ENCODE data around the gene DMC1. TPM values are rescaled to one million over a fixed set of nuclear protein-coding genes. Genes with fewer than 3 reads are reported as not detected.

DMC1 gene
- total and polyA plus RNA-seq, 9 of the 15 experiments (the other 6 are each of a cell fraction or from before 2014, with no cell fraction given), result 5.5 to 55.5 (median 9.8) TPM

- TF ChIP-seq MAFG (tag; conservative IDR thresholded peaks at IDR 0.05), result no peak
- no peak for TF ChIP-seq ATF3 (IDR thresholded peaks at IDR 0.05)
- no peak for TF ChIP-seq ATF3 (CRISPR knock-in tag; conservative IDR thresholded peaks at IDR 0.05)
- peak; percentile 68; the same call in 1 of the 2 replicates for TF ChIP-seq MGA (IDR thresholded peaks at IDR 0.05)
- peak; percentile 78 for TF ChIP-seq EGR1 (conservative IDR thresholded peaks at IDR 0.05)
- TF ChIP-seq MED1 (CRISPR knock-in tag; IDR thresholded peaks at IDR 0.05; ENCODE audit: borderline replicate concordance), result no peak
- 0 out of 2 replicates have a peak, but pooled peaks have one; percentile 12 for TF ChIP-seq SOX6 (IDR thresholded peaks at IDR 0.05)
- no peak for TF ChIP-seq ZNF23 (CRISPR knock-in tag; IDR thresholded peaks at IDR 0.05)
- TF ChIP-seq ZNF354B (CRISPR knock-in tag; IDR thresholded peaks at IDR 0.05), result no peak
- TF ChIP-seq TFAM (CRISPR knock-in tag; conservative IDR thresholded peaks at IDR 0.05), result no peak
- TF ChIP-seq ZNF232 (CRISPR knock-in tag; IDR thresholded peaks at IDR 0.05), result no peak
- TF ChIP-seq ESRRA (IDR thresholded peaks at IDR 0.05; ENCODE audit: borderline replicate concordance, low read depth), result peak; percentile 25; the same call in 1 of the 2 replicates
- TF ChIP-seq PHTF2 (CRISPR knock-in tag; IDR thresholded peaks at IDR 0.05), result no peak
- no peak for TF ChIP-seq DPF2 (IDR thresholded peaks at IDR 0.05)
- no peak for TF ChIP-seq ZNF79 (CRISPR knock-in tag; IDR thresholded peaks at IDR 0.05; ENCODE audit: low read depth)
- TF ChIP-seq RBM39 (optimal IDR thresholded peaks at IDR 0.05; ENCODE audit: low read depth, low read length), result no peak
Observed at GRCh38 chr22:38569972-38570778, at the start of gene DMC1 (continued).

Measured in K562 (cell line).